Keratinocyte (primary cell): ENCODE data around the gene AGAP1. TPM values are rescaled to one million over a fixed set of nuclear protein-coding genes. Genes with fewer than 3 reads are reported as not detected.

Experiments
- DNase-seq: peaks from one replicate; pipeline ENCODE4 v3.0.0-alpha.2; 2011; ENCODE audit warnings: low read depth, missing footprints, low spot score
- FAIRE-seq: peaks from 2 replicates; lab custom pipeline; 2011; peaks lifted over from hg19 to GRCh38; lab: Jason Lieb, UNC
- H2AFZ ChIP-seq: 2 replicates; pipeline ENCODE4 v1.6.0; 2012; ENCODE audit warnings: low read length, control low read depth, inconsistent platforms; ENCODE audit not compliant: control insufficient read depth
- H3K27ac ChIP-seq: 2 replicates; pipeline ENCODE4 v1.5.1; 2011; ENCODE audit warnings: low read length; ENCODE audit not compliant: control insufficient read depth, insufficient read depth
- H3K27me3 ChIP-seq: 3 replicates; pipeline ENCODE4 v1.6.0; 2011; ENCODE audit warnings: low read length; ENCODE audit not compliant: control insufficient read depth, insufficient read depth; ENCODE audit errors: extremely low read depth
- H3K36me3 ChIP-seq, 2 experiments: 2 replicates in 1 of 2; 3 replicates in 1 of 2; pipeline ENCODE4 v1.5.1; 2011; ENCODE audit warnings: low read length in 2 of 2, mild to moderate bottlenecking in 1 of 2; ENCODE audit not compliant: control insufficient read depth in 2 of 2, insufficient read depth in 2 of 2; ENCODE audit errors: extremely low read depth in 1 of 2
- H3K4me1 ChIP-seq: 3 replicates; pipeline ENCODE4 v1.5.1; 2011; ENCODE audit warnings: low read length; ENCODE audit not compliant: control insufficient read depth, insufficient read depth; ENCODE audit errors: extremely low read depth
- H3K4me2 ChIP-seq: 3 replicates; pipeline ENCODE4 v1.6.0; 2011; ENCODE audit warnings: low read depth, low read length; ENCODE audit not compliant: control insufficient read depth, insufficient read depth; ENCODE audit errors: extremely low read depth
- H3K4me3 ChIP-seq, 3 experiments: fragments of 200-600 bp in 1 of 3; sonication (generic) in 1 of 3; 2 replicates in 2 of 3; 3 replicates in 1 of 3; pipeline ENCODE4 v1.5.1; 2011 to 2016; ENCODE audit warnings: low read length in 3 of 3, mild to moderate bottlenecking in 3 of 3, control low read depth in 2 of 3, inconsistent platforms in 1 of 3, low read depth in 1 of 3, mixed read lengths in 1 of 3, mixed run types in 1 of 3, moderate library complexity in 1 of 3; ENCODE audit not compliant: control insufficient read depth in 2 of 3, insufficient read depth in 2 of 3; ENCODE audit errors: extremely low read depth in 1 of 3
- H3K79me2 ChIP-seq: 2 replicates; pipeline ENCODE4 v1.6.0; 2012; ENCODE audit warnings: low read length; ENCODE audit not compliant: control insufficient read depth, insufficient read depth
- H3K9ac ChIP-seq: 3 replicates; pipeline ENCODE4 v1.6.0; 2011; ENCODE audit warnings: low read length; ENCODE audit not compliant: control insufficient read depth, insufficient read depth; ENCODE audit errors: extremely low read depth
- H3K9me1 ChIP-seq: 3 replicates; pipeline ENCODE4 v1.6.0; 2011; ENCODE audit warnings: low read length; ENCODE audit not compliant: control insufficient read depth, insufficient read depth; ENCODE audit errors: extremely low read depth
- H3K9me3 ChIP-seq: 2 replicates; pipeline ENCODE4 v1.5.1; 2012; ENCODE audit warnings: low read depth, low read length; ENCODE audit not compliant: control insufficient read depth
- H4K20me1 ChIP-seq: 3 replicates; pipeline ENCODE4 v1.6.0; 2011; ENCODE audit warnings: low read length; ENCODE audit not compliant: control insufficient read depth, insufficient read depth; ENCODE audit errors: extremely low read depth
- CTCF ChIP-seq, 3 experiments: IDR thresholded peaks in 1 of 3; conservative IDR thresholded peaks in 1 of 3; optimal IDR thresholded peaks in 1 of 3; 2 replicates in 2 of 3; 3 replicates in 1 of 3; pipeline versions ENCODE3 to v1.5.1; 2011; ENCODE audit warnings: low read length in 3 of 3, mild to moderate bottlenecking in 3 of 3, moderate library complexity in 2 of 3, control low read depth in 1 of 3, inconsistent platforms in 1 of 3; ENCODE audit not compliant: insufficient read depth in 2 of 3; ENCODE audit errors: extremely low read depth in 1 of 3
- EZH2 ChIP-seq: IDR thresholded peaks from one replicate; pipeline ENCODE4 v1.6.1; 2012; ENCODE audit warnings: inconsistent platforms, mild to moderate bottlenecking, low read length, moderate library complexity
- dilution Hi-C: fragments of 300-500 bp; cut with MboI; formaldehyde crosslinking; loops from one replicate; pipeline ENCODE4 v1.7.0; 2020; ENCODE audit warnings: low sequenced_read_pairs; ENCODE audit not compliant: extremely low pct_ligation_motif_present
- polyA plus RNA-seq, 5 experiments: library from polyadenylated mRNA; depleted of rRNA in 3 of 5; stranded (reverse) in 3 of 5; stranded (forward) in 1 of 5; unstranded in 1 of 5; fragments of >200 nt; gene quantifications; 1 replicate in 1 of 5; 2 replicates in 3 of 5; 3 replicates in 1 of 5; pipeline versions ENCODE4 v1.2.1 to v1.2.3, GENCODE V29; 2011 to 2012; ENCODE audit warnings: missing spikeins in 2 of 5, low read depth in 1 of 5, low replicate concordance in 1 of 5

The AGAP1 gene
- polyA plus RNA-seq, 1 donor (not counting 4 experiments of a cell fraction or from before 2014, with no cell fraction given) = 12.6 TPM

GRCh38 chr2:235904585-235904931 is 410.7 kb downstream of the AGAP1 start:
- Histone ChIP-seq H3K9me3 (no peaks in the 10 kb centered on the region), H3K27ac (no peak overlapping the region), H3K36me3 (peaks cover 0 to 1% of the 10 kb centered on the region in 2 experiments), H3K79me2 (no peaks in the 10 kb centered on the region), H4K20me1 (no peaks in the 10 kb centered on the region), H3K4me2 (no peak overlapping the region), H2AFZ (no peak overlapping the region), H3K9ac (no peak overlapping the region), H3K4me3 (no peak overlapping the region), H3K27me3 (no peaks in the 10 kb centered on the region), H3K9me1 (no peaks in the 10 kb centered on the region), H3K4me1 (no peaks in the 10 kb centered on the region)
- TF ChIP-seq EZH2 = no peak
- no peak for TF ChIP-seq CTCF (optimal IDR thresholded peaks at IDR 0.05 in 1 of 3, IDR thresholded peaks at IDR 0.05 in 1 of 3, conservative IDR thresholded peaks at IDR 0.05 in 1 of 3; ENCODE audit: extremely low read depth in 1 of 3, insufficient read depth in 2 of 3, low read length in 3 of 3)
- FAIRE-seq (no peak), DNase-seq (no peak)
- dilution Hi-C loops = no loop called here

- H3K27ac ChIP-seq = no peak overlapping the region
- dilution Hi-C loops = no loop called here
- H3K79me2 ChIP-seq = no peaks in the 10 kb centered on the region
- no peaks in the 10 kb centered on the region for H3K4me1 ChIP-seq
- no peak overlapping the region for H2AFZ ChIP-seq
- no peak overlapping the region for H3K4me2 ChIP-seq
- no peak overlapping the region for H3K9ac ChIP-seq
- peaks cover 0 to 1% of the 10 kb centered on the region in 2 experiments for H3K36me3 ChIP-seq
- DNase-seq (no peak), FAIRE-seq (no peak)
- TF ChIP-seq CTCF (optimal IDR thresholded peaks at IDR 0.05 in 1 of 3, IDR thresholded peaks at IDR 0.05 in 1 of 3, conservative IDR thresholded peaks at IDR 0.05 in 1 of 3; ENCODE audit: extremely low read depth in 1 of 3, insufficient read depth in 2 of 3, low read length in 3 of 3) = no peak
- TF ChIP-seq EZH2 = no peak
- no peaks in the 10 kb centered on the region for H3K9me3 ChIP-seq
- no peaks in the 10 kb centered on the region for H4K20me1 ChIP-seq
- H3K27me3 ChIP-seq = no peaks in the 10 kb centered on the region
- no peak overlapping the region for H3K4me3 ChIP-seq
- H3K9me1 ChIP-seq = no peaks in the 10 kb centered on the region
Observed at GRCh38 chr2:235908826-235909225, 415.0 kb downstream of the AGAP1 start.
